ENCODE results near the gene RTEL1.

GRCh38 chr20:63664143-63664851 is 6.2 kb downstream of the RTEL1 start:
- no peak for TF ChIP-seq EP300 (IDR thresholded peaks at IDR 0.05)
- TF ChIP-seq CTCF (IDR thresholded peaks at IDR 0.05): no peak
